KOPT-K1 (cell line): Measurements from ENCODE around the gene TST.
A peak's percentile ranks its signal among the peaks of the same experiment; 100 is the strongest.

Source experiments
- H3K27ac ChIP-seq: fragments of 200-600 bp; sonication (generic); 2 replicates; pipeline ENCODE4 v1.5.1; 2016; ENCODE audit warnings: antibody characterized with exemption, mild to moderate bottlenecking, low read depth, low read length; ENCODE audit not compliant: poor library complexity, severe bottlenecking
- H3K36me3 ChIP-seq: fragments of 200-600 bp; sonication (generic); 2 replicates; pipeline ENCODE4 v1.5.1; 2017; ENCODE audit warnings: antibody characterized with exemption, mild to moderate bottlenecking, low read length, moderate library complexity; ENCODE audit not compliant: insufficient read depth
- H3K9me3 ChIP-seq: fragments of 200-600 bp; sonication (generic); 2 replicates; pipeline ENCODE4 v1.5.1; 2017; ENCODE audit warnings: antibody characterized with exemption, low read length, mild to moderate bottlenecking; ENCODE audit not compliant: insufficient read depth, poor library complexity, severe bottlenecking

The TST gene

DNA sequence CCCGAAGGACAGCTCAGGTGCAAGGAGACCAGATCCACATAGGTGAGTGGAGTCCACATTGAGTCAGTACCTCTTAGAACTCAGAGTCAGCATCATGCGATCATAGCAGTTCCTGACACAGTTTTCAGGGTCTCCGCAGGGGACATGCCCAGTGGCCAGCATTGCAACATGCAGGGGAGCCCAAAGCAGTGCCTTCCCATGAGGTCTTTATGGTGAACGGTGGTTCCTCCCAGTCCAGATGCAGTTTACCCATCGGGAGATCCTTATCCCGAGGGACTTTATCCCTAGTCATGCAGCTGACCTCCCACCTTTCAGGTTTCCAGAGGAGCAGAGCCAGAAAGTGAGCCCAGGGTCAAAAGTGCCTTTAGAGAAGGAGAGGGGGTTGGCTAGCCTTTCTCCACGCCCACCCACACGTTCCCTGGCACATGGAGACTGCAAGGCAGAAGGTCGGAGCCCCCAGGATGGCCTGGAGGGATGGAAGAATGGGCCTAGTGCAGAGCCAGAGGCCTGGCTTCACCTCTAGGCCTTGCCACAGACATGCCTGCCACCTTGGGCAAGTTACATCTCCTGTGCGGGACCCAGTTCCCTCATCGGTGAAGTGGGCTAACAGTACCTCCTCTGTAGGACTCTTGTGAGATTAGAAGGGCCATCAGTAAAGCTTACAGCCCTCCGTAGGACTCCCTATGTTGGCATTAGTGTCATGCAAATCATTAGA lies 38.7 kb upstream of the TST start:
- Histone ChIP-seq H3K27ac (no peak overlapping the region), H3K9me3 (no peaks in the 10 kb centered on the region), H3K36me3 (peaks cover 4% of the 10 kb centered on the region; the same call in 1 of the 2 replicates)

DNA sequence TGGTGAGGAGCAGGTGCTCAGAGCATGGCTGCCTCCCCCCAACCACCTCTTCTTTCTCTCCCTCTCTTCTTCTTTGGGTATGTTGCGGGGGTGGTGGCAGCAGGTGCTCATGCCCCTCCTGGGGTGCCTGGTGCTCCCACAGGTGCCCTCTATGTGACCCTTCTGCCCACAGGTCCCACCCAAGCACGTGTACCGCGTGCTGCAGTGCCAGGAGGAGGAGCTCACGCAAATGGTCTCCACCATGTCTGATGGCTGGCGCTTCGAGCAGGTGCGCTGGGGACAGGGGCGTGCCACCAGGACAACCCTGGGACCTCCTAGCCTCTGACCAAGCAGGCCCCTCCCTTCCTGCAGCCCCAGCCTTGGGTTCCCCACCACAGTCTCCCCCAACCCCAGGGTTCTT lies 38.0 kb upstream of the TST start:
- H3K27ac ChIP-seq = no peak overlapping the region
- H3K9me3 ChIP-seq = no peaks in the 10 kb centered on the region
- H3K36me3 ChIP-seq = peaks cover 4% of the 10 kb centered on the region; the same call in 1 of the 2 replicates

DNA sequence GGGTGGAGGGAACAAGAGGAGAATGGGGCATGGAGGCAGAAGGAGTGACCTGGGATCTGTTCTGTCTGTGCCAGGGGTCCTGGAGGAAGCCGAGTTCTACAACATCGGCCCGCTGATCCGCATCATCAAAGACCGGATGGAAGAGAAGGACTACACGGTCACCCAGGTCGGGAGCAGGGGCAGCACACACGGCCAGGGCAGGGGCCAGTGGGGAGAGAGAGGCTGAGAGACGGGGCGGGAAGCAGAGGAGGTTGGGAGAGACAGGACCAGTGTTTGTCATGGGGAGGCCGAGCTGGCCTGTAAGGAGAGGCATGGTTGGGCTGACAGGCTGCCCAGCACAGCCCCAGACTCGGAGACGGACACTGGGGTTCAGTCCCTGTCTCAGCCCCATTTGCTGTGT lies 37.0 kb upstream of the TST start:
- Histone ChIP-seq H3K36me3 (peaks cover 4% of the 10 kb centered on the region; the same call in 1 of the 2 replicates), H3K9me3 (no peaks in the 10 kb centered on the region), H3K27ac (no peak overlapping the region)

DNA sequence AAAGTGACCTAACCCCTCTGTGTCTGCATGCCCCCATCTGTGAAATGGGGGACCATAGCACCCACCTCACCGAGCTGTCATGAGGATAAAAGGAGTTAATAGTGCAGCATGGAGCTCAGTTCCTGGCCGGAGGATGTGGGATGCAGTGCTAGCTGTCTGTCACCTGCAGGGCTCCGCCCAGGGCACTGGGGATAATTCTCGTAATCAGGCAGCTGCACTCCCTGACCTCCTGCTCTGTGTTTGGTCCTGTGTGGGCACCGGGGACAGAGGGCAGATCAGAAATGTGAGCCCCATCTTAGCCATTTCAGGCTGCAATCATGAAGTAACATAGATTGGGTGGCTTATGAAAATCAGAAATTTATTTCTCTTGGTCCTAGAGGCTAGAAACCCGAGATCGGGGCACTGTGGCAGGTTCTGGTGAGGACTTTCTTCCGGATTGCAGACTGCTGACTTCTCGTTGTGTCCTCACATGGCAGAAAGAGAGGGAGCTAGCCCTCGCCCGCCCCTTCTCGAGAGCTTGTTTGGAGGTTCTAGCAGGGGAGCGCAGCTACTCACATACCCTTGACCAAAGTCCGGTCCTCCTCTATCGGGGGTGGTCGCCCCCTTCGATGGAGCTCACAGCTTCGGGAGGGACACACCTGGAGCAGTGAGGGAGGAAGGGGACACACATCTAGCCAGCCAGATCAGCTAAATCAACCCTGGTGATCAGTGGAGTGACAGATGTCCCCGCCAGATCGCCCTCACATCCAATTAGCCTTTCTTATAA lies 35.5 kb upstream of the TST start:
- no peak overlapping the region for H3K27ac ChIP-seq
- no peaks in the 10 kb centered on the region for H3K9me3 ChIP-seq
- peaks cover 4% of the 10 kb centered on the region; the same call in 1 of the 2 replicates for H3K36me3 ChIP-seq

DNA sequence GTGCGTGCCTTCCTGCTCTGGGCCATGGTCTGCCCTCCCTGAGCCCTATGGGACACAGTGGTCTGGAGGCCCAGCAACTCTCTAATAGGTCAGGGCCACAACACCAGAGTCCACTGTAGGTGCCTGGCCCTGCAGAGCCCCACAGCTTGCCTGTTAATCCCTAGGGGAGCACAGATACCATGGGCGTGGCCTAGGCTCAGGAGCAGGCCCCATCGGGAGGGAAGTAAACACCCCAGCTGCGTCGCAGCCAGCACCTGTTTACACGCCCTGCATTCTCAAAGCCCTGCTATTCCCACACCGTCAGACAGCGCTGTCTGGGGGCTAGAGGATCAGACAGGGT lies 34.8 kb upstream of the TST start:
- Histone ChIP-seq H3K27ac (no peak overlapping the region), H3K36me3 (peaks cover 4% of the 10 kb centered on the region; the same call in 1 of the 2 replicates), H3K9me3 (no peaks in the 10 kb centered on the region)

DNA sequence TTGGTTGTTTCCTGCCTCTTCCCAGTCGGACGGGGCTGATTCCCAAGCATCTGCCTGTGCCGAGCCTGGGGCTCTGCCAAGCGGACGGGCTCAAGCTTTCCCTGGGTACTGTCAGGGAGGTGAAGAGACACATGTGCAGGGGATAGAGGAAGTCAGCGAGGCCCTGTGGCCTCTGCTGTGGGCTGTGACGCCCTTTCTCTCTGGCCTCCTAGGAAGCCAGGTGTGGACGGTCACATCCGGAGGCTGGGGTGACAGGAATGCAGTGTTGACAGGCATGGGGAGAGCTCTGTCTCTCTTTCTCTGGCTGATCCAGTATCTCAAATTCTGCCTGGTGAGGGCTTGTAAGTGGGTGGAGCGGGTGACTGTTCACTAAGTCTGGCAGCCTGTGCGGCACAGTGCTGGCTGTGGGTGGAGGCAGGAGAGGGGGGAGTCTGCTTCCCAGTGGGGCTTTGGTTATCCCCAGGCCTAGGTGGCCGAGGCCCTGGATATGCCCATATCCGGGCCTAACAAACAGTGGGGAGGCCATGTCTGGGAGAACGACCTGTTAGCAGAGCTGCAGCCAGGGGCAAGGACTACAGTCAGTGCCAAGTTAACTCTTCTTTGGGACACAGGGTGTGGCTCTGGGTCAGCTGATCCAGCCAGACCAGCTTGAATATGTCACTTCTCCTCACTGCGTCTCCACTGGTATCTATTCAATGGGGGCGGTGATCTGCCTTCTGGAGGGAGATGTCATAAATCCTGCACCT lies 34.2 kb upstream of the TST start:
- no peaks in the 10 kb centered on the region for H3K9me3 ChIP-seq
- H3K36me3 ChIP-seq = peaks cover 2% of the 10 kb centered on the region; the same call in 1 of the 2 replicates
- no peak overlapping the region for H3K27ac ChIP-seq

DNA sequence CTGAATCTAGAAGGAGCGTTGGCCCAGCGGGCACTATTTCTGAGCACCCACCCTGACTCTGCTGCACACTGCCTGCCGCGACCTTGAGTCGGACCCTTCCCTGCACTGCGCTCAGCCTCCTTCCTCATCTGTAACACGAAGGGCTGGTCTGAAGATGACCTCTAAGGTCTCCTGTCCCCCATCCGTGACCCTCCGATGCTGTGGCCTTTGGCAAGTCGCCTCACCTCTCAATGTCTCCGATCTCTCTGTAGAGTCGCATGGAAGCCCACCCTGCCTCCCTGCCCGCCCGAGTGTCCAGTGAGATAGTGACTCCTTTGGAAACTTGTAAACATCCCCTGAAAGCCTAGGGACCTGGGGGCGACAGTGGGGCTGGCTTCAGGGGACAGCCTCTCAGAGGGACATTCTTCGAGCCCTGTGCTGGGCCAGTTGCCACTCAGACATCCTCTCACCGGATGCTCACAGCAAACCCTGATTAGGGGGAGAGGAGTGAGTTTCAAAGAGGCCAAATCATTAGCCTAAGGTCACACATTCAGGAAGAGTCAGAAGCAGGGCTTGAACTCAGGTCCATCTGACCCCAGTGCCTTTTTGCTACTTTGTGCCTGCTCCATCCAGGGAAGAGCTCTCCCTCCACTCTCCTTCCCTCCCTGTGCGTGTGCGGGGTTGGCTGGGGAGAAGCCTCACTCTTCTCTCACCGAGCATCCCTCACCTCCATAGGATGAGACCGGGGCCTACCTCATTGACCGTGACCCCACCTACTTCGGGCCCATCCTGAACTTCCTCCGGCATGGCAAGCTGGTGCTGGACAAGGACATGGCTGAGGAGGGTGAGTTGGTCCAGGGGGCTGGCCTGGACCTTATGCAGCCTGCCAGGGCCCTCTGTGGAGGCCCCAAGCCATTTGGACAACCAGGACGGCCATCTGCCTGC lies 33.4 kb upstream of the TST start:
- Histone ChIP-seq H3K36me3 (no peaks in the 10 kb centered on the region; the same call in 1 of the 2 replicates), H3K9me3 (no peaks in the 10 kb centered on the region), H3K27ac (no peak overlapping the region)

DNA sequence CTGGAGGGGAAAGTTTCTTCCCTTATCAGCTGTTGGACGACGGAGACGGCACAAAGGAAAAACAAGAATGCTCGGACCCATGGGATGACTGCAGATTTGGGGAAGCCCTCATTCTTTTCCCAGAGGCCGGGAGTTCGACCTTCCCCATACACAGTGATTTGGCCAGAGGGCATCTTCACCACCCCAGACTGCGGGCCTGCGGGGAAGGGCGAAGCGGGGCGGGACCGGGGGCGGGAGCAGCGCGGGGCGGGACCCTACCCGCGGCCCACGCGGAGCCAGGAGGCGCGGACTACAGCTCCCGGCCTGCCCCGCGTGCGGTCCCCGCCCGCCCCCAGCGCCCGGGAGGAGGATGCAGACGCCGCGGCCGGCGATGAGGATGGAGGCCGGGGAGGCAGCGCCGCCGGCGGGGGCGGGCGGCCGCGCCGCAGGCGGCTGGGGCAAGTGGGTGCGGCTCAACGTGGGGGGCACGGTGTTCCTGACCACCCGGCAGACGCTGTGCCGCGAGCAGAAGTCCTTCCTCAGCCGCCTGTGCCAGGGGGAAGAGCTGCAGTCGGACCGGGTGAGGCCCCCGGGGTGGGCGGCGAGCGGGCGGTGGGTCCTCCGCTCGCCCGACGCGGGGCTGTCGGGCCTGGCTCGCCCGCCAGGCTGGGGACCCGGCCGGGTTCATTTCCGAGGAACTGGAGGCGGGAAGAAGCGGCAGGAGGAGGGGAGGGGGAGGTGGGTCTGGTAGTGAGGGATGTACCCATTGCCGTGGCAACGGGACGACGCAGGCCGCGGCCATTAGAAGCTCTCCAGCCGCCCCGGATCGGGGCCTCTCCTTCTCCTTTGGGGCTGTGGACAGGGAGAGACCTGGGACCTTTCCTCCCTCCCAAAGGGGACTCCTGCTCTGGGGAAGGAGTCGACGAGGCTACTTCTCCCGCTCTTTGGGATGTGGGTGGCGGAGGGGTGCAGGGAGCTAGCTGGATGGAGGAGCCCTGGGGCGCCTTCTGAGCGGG lies 32.4 kb upstream of the TST start, which contains the start of gene KCTD17:
TSS of gene KCTD17 (plus strand) at position 352 of the 995 bp plus-strand sequence. CDS start at position 371, 19 bp downstream.
- Histone ChIP-seq H3K27ac (peak within 1 kb of the TSS; percentile 54), H3K9me3 (no peaks in the 10 kb centered on the region), H3K36me3 (no peaks in the 10 kb centered on the region)

DNA sequence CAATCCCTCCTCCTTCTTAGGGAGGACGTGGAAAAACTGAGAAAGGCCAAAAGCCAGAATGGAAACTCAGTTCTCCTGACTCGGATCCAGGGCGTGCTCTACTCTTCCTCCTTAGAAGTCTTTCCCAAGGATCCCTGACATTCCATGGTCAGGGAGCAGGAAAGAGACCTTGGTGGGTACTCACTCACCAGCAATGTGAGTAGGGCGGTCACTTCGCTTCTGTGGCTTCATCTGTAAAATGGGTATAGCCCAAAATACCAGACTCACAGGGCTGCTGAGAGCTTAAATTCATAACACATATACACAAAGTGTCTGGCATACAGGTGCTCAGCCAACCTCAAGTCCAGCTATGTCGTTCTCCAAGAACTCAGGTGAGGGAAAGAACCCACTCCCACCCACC lies 31.7 kb upstream of the TST start:
- Histone ChIP-seq H3K27ac (no peak overlapping the region), H3K9me3 (no peaks in the 10 kb centered on the region), H3K36me3 (no peaks in the 10 kb centered on the region)

DNA sequence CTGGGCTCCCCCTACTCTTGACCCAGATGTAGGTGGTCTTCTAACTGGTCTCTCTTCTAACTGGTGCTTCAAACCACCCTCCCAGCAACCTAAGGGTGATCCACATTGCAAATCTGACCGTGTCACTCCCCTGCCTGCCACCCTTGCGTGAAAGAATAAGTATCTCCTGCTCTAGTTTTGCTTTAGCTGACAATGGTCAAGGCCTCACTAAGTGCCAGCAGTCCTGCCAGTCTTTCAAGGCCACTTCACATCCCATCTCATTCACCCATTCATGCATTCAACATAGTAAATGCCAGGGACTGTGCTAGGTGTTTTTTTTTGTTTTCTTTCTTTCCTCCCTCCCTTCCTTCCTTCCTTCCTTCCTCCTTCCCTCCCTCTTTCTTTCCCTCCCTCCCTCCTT lies 30.0 kb upstream of the TST start:
- H3K36me3 ChIP-seq = no peaks in the 10 kb centered on the region
- no peaks in the 10 kb centered on the region for H3K9me3 ChIP-seq
- no peak overlapping the region for H3K27ac ChIP-seq

DNA sequence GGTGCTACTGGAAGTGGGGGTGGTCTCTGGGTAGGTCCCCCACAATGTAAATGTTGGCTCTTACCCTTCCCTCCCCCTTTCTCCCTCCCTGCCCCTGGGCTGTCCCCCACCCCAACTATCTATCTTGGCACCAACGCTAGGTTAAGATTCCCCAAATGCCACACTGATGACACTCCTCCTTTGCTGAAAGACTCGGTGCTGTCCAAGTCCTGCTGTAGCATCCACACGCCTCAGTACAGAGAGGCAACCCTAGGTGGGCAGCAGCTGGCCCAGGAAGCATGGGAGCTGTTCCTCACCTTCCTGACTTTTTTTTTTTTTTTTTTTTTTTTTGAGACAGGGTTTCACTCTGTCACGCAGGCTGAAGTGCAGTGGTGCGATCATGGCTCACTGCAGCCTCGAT lies 28.9 kb upstream of the TST start:
- H3K9me3 ChIP-seq = no peaks in the 10 kb centered on the region
- no peaks in the 10 kb centered on the region for H3K36me3 ChIP-seq
- no peak overlapping the region for H3K27ac ChIP-seq

DNA sequence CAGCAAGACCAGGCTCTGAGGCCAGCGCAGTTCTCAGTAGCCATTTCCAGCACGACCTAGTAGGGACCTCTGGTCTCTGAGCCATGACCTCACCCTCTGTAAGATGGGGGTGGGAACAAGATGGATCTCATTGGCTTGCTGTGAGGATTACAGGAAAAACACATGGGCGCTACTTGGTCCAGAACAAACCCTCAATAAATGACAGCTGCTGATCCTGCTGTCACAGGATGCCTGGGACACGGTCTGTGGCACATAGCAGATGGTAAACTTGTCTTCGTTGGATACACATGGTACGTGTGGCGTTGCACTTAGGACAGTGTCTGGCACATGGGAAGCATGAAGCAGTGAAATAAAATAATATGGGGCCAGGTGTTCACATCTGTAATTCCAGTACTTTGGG lies 27.8 kb upstream of the TST start:
- no peaks in the 10 kb centered on the region for H3K9me3 ChIP-seq
- H3K36me3 ChIP-seq = no peaks in the 10 kb centered on the region
- H3K27ac ChIP-seq = no peak overlapping the region

DNA sequence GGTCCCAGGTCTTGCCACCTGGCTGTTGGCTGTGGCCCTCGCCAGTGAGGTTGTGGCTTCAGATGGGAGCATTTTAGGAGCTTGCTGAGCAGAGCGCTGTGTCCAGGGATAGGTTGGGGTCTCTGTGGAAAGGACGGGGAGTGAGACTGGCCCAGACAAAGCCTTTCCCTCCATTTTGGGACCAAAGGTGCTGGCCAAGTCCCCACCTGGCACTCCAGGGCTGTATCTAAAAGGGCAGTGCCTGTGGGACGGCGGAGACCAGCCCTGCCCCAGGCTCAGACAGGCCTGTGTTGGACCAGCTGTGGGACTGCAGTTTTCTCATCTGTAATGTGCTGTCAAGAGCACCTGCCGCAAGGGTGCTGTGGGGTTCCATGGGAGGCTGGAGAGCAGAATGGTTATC lies 27.3 kb upstream of the TST start:
- Histone ChIP-seq H3K36me3 (no peaks in the 10 kb centered on the region), H3K9me3 (no peaks in the 10 kb centered on the region), H3K27ac (no peak overlapping the region)
